CD14-positive monocyte (primary cell): ENCODE results near the gene SH3GLB1. TPM values are rescaled to one million over a fixed set of nuclear protein-coding genes. Genes with fewer than 3 reads are reported as not detected.

Experiments used
- DNase-seq, 3 donors: peaks; one replicate each; pipeline ENCODE4 v3.0.0-alpha.2; 2011 to 2022
- H2AFZ ChIP-seq: 2 replicates; pipeline ENCODE4 v1.6.0; 2012; ENCODE audit warnings: mild to moderate bottlenecking, low read depth, low read length, inconsistent platforms; ENCODE audit not compliant: insufficient read depth, poor library complexity, severe bottlenecking
- H3K27ac ChIP-seq, 2 donors: 1 replicate in 1 of 2; 2 replicates in 1 of 2; pipeline ENCODE4 v1.5.1; 2012 to 2013; ENCODE audit warnings: low read length in 2 of 2, control low read depth in 1 of 2, inconsistent platforms in 1 of 2, low read depth in 1 of 2, mild to moderate bottlenecking in 1 of 2
- H3K27me3 ChIP-seq, 2 donors: one replicate each; pipeline versions ENCODE4 v1.6.0 to v1.6.1; 2011 to 2013; ENCODE audit warnings: low read length in 2 of 2; ENCODE audit not compliant: control insufficient read depth in 2 of 2, insufficient read depth in 2 of 2
- H3K36me3 ChIP-seq, 2 donors: replicated peaks in 1 of 2; 1 replicate in 1 of 2; 2 replicates in 1 of 2; pipeline versions ENCODE4 v1.5.1 to v1.6.1; 2012 to 2013; ENCODE audit warnings: low read length in 2 of 2, control low read depth in 1 of 2, inconsistent platforms in 1 of 2, mild to moderate bottlenecking in 1 of 2; ENCODE audit not compliant: insufficient read depth in 2 of 2, control insufficient read depth in 1 of 2
- H3K4me1 ChIP-seq, 2 donors: 1 replicate in 1 of 2; 2 replicates in 1 of 2; pipeline versions ENCODE4 v1.5.1 to v1.6.1; 2012 to 2013; ENCODE audit warnings: low read length in 2 of 2, control low read depth in 1 of 2, inconsistent platforms in 1 of 2, mild to moderate bottlenecking in 1 of 2, moderate library complexity in 1 of 2; ENCODE audit not compliant: insufficient read depth in 2 of 2, control insufficient read depth in 1 of 2
- H3K4me2 ChIP-seq: replicated peaks from 2 replicates; pipeline ENCODE3; 2012; ENCODE audit warnings: low read length, moderate library complexity, mild to moderate bottlenecking; ENCODE audit not compliant: poor library complexity, severe bottlenecking; ENCODE audit errors: extremely low read depth
- H3K4me3 ChIP-seq, 3 experiments: fragments of 200-600 bp in 1 of 3; sonication (generic) in 1 of 3; replicated peaks in 1 of 3; 1 replicate in 2 of 3; 2 replicates in 1 of 3; pipeline ENCODE4 v1.5.1; 2011 to 2013; ENCODE audit warnings: low read length in 3 of 3, mild to moderate bottlenecking in 3 of 3, control low read depth in 2 of 3, low read depth in 2 of 3, inconsistent platforms in 1 of 3, moderate library complexity in 1 of 3
- H3K79me2 ChIP-seq: 2 replicates; pipeline ENCODE4 v1.6.0; 2012; ENCODE audit warnings: mild to moderate bottlenecking, control low read depth, inconsistent platforms, low read length, moderate library complexity; ENCODE audit not compliant: insufficient read depth
- H3K9ac ChIP-seq: 2 replicates; pipeline ENCODE4 v1.6.0; 2017; ENCODE audit warnings: low read length, mild to moderate bottlenecking; ENCODE audit not compliant: insufficient read depth, poor library complexity, severe bottlenecking
- H3K9me3 ChIP-seq, 2 donors: replicated peaks in 1 of 2; 1 replicate in 1 of 2; 2 replicates in 1 of 2; pipeline versions ENCODE4 v1.5.1 to v1.6.1; 2012 to 2013; ENCODE audit warnings: low read length in 2 of 2, control low read depth in 1 of 2; ENCODE audit not compliant: control insufficient read depth in 1 of 2, insufficient read depth in 1 of 2
- H4K20me1 ChIP-seq: 2 replicates; pipeline ENCODE4 v1.6.0; 2012; ENCODE audit warnings: mild to moderate bottlenecking, low read length, control low read depth, moderate library complexity; ENCODE audit not compliant: insufficient read depth
- H3K27ac Mint-ChIP-seq, 7 donors: one replicate each; pipeline ENCODE4 v1.8.0; 2020; ENCODE audit warnings: mild to moderate bottlenecking in 7 of 7, mixed read lengths in 7 of 7, moderate library complexity in 6 of 7, inconsistent platforms in 2 of 7
- H3K27me3 Mint-ChIP-seq, 3 donors: one replicate each; pipeline ENCODE4 v1.8.0; 2021 to 2022; ENCODE audit warnings: low read depth in 3 of 3, mild to moderate bottlenecking in 3 of 3, mixed read lengths in 3 of 3, moderate library complexity in 3 of 3, inconsistent platforms in 1 of 3
- H3K36me3 Mint-ChIP-seq, 2 donors: one replicate each; pipeline ENCODE4 v1.8.0; 2020; ENCODE audit warnings: mixed read lengths in 2 of 2, inconsistent platforms in 1 of 2, mild to moderate bottlenecking in 1 of 2
- H3K4me1 Mint-ChIP-seq: one replicate; pipeline ENCODE4 v1.8.0; 2020; ENCODE audit warnings: mild to moderate bottlenecking, mixed read lengths
- H3K4me3 Mint-ChIP-seq, 2 donors: one replicate each; pipeline ENCODE4 v1.8.0; 2020; ENCODE audit warnings: mild to moderate bottlenecking in 2 of 2, mixed read lengths in 2 of 2, moderate library complexity in 1 of 2
- H3K9me3 Mint-ChIP-seq, 7 donors: one replicate each; pipeline ENCODE4 v1.8.0; 2020 to 2022; ENCODE audit warnings: mixed read lengths in 7 of 7, mild to moderate bottlenecking in 6 of 7, moderate library complexity in 6 of 7, inconsistent platforms in 2 of 7
- CTCF ChIP-seq: fragments of 200-600 bp; IDR thresholded peaks from one replicate; pipeline ENCODE4 v1.8.0; 2022; ENCODE audit warnings: antibody characterized with exemption, mild to moderate bottlenecking
- WGBS: methylation state at CpG from one replicate; pipeline ENCODE4 v1.1.5; 2013; ENCODE audit warnings: missing lambda C conversion rate; ENCODE audit not compliant: insufficient coverage; 5-methylcytosine and 5-hydroxymethylcytosine counted together
- intact Hi-C, 2 donors: fragments of 100-400 bp; cut with micrococcal nuclease; formaldehyde crosslinking; loops; one replicate each; pipeline versions ENCODE4 v1.15.0 to v1.15.1; 2023
- polyA plus RNA-seq, 3 donors: library from polyadenylated mRNA; depleted of rRNA in 1 of 3; unstranded in 2 of 3; stranded (reverse) in 1 of 3; fragments of 300-500 nt in 2 of 3; fragments of >200 nt in 1 of 3; fragmentation: Illumina TruSeq in 2 of 3; gene quantifications; 1 replicate in 2 of 3; 2 replicates in 1 of 3; pipeline ENCODE4 v1.2.3, GENCODE V29; 2012 to 2021

SH3GLB1 gene
- polyA plus RNA-seq, 3 donors: 21.9 to 92.3 (median 75.8) TPM

GRCh38 chr1:86705665-86705985 is 1.2 kb downstream of the SH3GLB1 start:
- peak overlapping the region; percentile 95 for H3K9ac ChIP-seq
- H3K36me3 ChIP-seq: peaks cover 0 to 5% of the 10 kb centered on the region in 2 donors
- Mint-ChIP-seq H3K4me1 (peaks cover 40% of the 10 kb centered on the region), H3K9me3 (peaks cover 0 to 2% (median 0%) of the 10 kb centered on the region in 7 donors), H3K4me3 (peak overlapping the region; percentile 99 to 100), H3K27me3 (no peaks in the 10 kb centered on the region), H3K27ac (peak overlapping the region; percentile 98 to 100 (median 99)), H3K36me3 (peaks cover 4 to 9% of the 10 kb centered on the region in 2 donors)
- TF ChIP-seq CTCF: no peak
- no peaks in the 10 kb centered on the region for H3K9me3 ChIP-seq
- H3K27ac ChIP-seq: peak overlapping the region; percentile 95 to 98
- peak overlapping the region; percentile 95 for H3K4me2 ChIP-seq
- intact Hi-C loops: loop anchor here (2.0 to 10.0 kb wide), 2 partner anchors 69 to 209 kb away; partner anchors contain the start of genes HS2ST1 (in 1 of the 2) and SELENOF (in 1 of the 2)
- peaks cover 54% of the 10 kb centered on the region for H3K79me2 ChIP-seq
- peaks cover 26 to 32% of the 10 kb centered on the region in 2 donors for H3K4me1 ChIP-seq
- no peaks in the 10 kb centered on the region for H3K27me3 ChIP-seq
- peak overlapping the region; percentile 55 to 95 (median 68) for H3K4me3 ChIP-seq
- WGBS: no CpG with 5 or more reads among the region's 4 CpGs
- H2AFZ ChIP-seq: peak overlapping the region; percentile 95
- DNase-seq: peak; percentile 49 to 69 (median 60)
- peaks cover 50% of the 10 kb centered on the region for H4K20me1 ChIP-seq

- intact Hi-C loops: loop anchor here in 1 of 2 donors (10.0 kb wide), 1 partner anchor 69 kb away; no protein-coding TSS in a partner anchor
- Histone ChIP-seq H3K27me3 (no peaks in the 10 kb centered on the region), H3K36me3 (peaks cover 0 to 6% of the 10 kb centered on the region in 2 donors), H2AFZ (no peak overlapping the region), H3K9me3 (no peaks in the 10 kb centered on the region), H4K20me1 (peaks cover 55% of the 10 kb centered on the region), H3K4me2 (peak overlapping the region; percentile 95), H3K79me2 (peaks cover 59% of the 10 kb centered on the region), H3K4me1 (peaks cover 26 to 32% of the 10 kb centered on the region in 2 donors), H3K27ac (peak overlapping the region in 1 of 2 donors; percentile 98), H3K4me3 (peak overlapping the region; percentile 55 to 95 (median 68)), H3K9ac (peak overlapping the region; percentile 95)
- H3K27ac Mint-ChIP-seq: peak overlapping the region; percentile 98 to 100 (median 99)
- peak overlapping the region; percentile 99 to 100 for H3K4me3 Mint-ChIP-seq
- peaks cover 0 to 2% (median 0%) of the 10 kb centered on the region in 7 donors for H3K9me3 Mint-ChIP-seq
- H3K4me1 Mint-ChIP-seq: peaks cover 41% of the 10 kb centered on the region
- H3K27me3 Mint-ChIP-seq: no peaks in the 10 kb centered on the region
- peak in 2 of 3 donors; percentile 8 to 25 for DNase-seq
- no CpG with 5 or more reads among the region's 2 CpGs for WGBS
- H3K36me3 Mint-ChIP-seq: peaks cover 4 to 9% of the 10 kb centered on the region in 2 donors
- TF ChIP-seq CTCF: no peak
Measured at GRCh38 chr1:86706018-86706635, 1.8 kb downstream of the SH3GLB1 start.
